Subcutaneous abdominal adipose tissue (tissue), 5 donors: ENCODE results near the gene AMOTL2.
A peak's percentile ranks its signal among the peaks of the same experiment; 100 is the strongest.

Experiments used
- H3K27ac ChIP-seq: one replicate; pipeline ENCODE4 v1.7.0; 2013; ENCODE audit warnings: low read depth, mild to moderate bottlenecking, inconsistent platforms, low read length, moderate library complexity
- H3K27me3 ChIP-seq, 5 donors: one replicate each; pipeline ENCODE4 v1.7.0; 2013; ENCODE audit warnings: low read length in 5 of 5, inconsistent platforms in 1 of 5; ENCODE audit not compliant: control insufficient read depth in 5 of 5, insufficient read depth in 4 of 5
- H3K36me3 ChIP-seq, 5 donors: one replicate each; pipeline ENCODE4 v1.7.0; 2013; ENCODE audit warnings: low read length in 5 of 5; ENCODE audit not compliant: control insufficient read depth in 5 of 5, insufficient read depth in 5 of 5
- H3K4me1 ChIP-seq, 5 donors: one replicate each; pipeline ENCODE4 v1.7.0; 2013; ENCODE audit warnings: low read length in 5 of 5, mild to moderate bottlenecking in 3 of 5, moderate library complexity in 1 of 5; ENCODE audit not compliant: control insufficient read depth in 5 of 5, insufficient read depth in 5 of 5
- H3K4me3 ChIP-seq, 5 donors: one replicate each; pipeline ENCODE4 v1.7.0; 2013; ENCODE audit warnings: low read length in 5 of 5, low read depth in 1 of 5
- H3K9ac ChIP-seq, 5 donors: one replicate each; pipeline ENCODE4 v1.7.0; 2013; ENCODE audit warnings: low read length in 5 of 5, mild to moderate bottlenecking in 4 of 5, moderate library complexity in 3 of 5
- H3K9me3 ChIP-seq, 5 donors: one replicate each; pipeline ENCODE4 v1.7.0; 2013; ENCODE audit warnings: low read length in 5 of 5; ENCODE audit not compliant: control insufficient read depth in 5 of 5
- donor health status: healthy.
- donor health status: healthy.
- donor health status: healthy.
- donor health status: healthy.
- donor health status: healthy.

Gene AMOTL2

DNA sequence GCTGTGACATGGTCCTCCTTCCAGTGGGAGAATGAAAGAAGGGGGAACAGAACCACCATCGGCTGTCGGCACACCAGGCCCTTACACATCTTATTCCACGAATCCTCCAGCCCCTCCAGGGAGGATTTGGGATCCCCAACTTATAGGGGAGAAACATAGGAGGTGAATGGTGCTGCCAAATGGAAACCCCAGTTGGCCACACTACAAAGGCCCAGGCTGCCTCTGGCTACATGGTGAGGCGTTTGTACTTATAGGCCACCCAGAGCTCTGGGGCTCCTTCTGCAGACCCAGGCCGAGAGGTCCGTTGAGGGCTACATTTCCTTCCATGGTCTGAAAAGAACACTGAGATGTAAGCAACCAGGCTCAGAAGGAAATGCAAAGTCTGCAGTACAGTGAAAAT lies 12.0 kb downstream of the AMOTL2 start:
- H3K36me3 ChIP-seq: peaks cover 2 to 94% (median 91%) of the 10 kb centered on the region in 5 donors
- H3K4me1 ChIP-seq: peaks cover 47 to 100% (median 97%) of the 10 kb centered on the region in 5 donors
- H3K27ac ChIP-seq: peak overlapping the region; percentile 98
- H3K4me3 ChIP-seq: no peak overlapping the region
- H3K9ac ChIP-seq: peak overlapping the region in 2 of 5 donors; percentile 8 to 50
- no peaks in the 10 kb centered on the region for H3K9me3 ChIP-seq
- H3K27me3 ChIP-seq: no peaks in the 10 kb centered on the region

DNA sequence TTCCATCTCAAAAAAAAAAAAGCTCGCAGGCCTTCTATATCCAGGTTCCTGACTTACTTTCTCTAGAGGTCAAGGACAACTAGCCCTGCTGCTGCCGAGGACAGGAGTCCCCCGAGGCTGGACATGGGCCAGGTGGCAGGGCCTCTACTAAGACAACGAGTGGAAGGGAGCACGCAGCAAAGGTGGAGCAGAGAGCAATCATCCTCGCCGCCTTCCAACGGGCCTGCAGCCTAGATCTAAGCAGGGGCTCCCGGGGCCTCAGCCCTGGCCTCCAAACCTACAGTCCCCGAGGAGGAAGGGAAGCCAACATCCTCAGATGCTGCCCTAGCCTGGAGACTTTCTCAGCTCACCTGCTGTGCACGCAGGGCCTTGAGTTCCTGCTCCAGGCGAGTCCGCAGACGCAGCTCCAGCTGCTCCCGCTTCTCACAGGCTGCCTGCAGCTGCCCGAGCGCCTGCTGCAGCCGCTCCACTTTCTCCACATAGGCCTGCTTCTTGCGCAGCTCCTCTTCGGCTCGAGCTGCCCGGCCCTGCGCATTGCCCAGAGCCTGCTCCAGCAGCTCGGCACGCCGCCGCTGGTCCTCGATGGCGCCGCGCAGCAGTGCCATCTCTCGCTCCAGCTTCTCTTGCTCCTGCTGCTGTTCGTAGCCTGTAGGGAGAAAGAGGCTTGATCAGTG lies 12.9 kb downstream of the AMOTL2 start:
- peak overlapping the region; percentile 98 for H3K27ac ChIP-seq
- peak overlapping the region in 1 of 5 donors; percentile 8 for H3K9ac ChIP-seq
- H3K4me3 ChIP-seq: peak overlapping the region in 1 of 5 donors; percentile 18
- H3K9me3 ChIP-seq: no peaks in the 10 kb centered on the region
- H3K4me1 ChIP-seq: peaks cover 51 to 100% (median 97%) of the 10 kb centered on the region in 5 donors
- H3K36me3 ChIP-seq: peaks cover 2 to 94% (median 91%) of the 10 kb centered on the region in 5 donors
- no peaks in the 10 kb centered on the region for H3K27me3 ChIP-seq

DNA sequence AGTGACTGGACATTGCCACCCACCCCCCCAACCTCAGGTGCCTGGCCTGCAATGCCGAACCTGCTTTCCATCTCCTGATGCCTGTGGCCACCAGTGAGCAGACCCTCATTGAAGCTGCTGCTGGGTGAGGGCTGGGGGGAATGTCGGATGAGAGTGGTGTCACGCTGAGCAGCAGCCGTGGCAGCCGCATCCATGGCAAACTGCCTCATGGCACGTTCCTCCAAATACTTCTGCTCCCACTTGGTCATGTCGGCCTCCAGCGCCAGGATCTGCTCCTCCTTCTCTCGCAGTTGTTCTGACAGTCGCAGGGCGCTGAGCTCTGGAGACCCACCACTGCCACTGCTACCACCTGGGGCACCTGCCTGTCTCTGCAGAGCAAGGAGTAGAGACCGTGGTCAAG lies 14.2 kb downstream of the AMOTL2 start:
- Histone ChIP-seq H3K27ac (peak overlapping the region; percentile 98), H3K4me1 (peaks cover 46 to 96% (median 93%) of the 10 kb centered on the region in 5 donors), H3K27me3 (no peaks in the 10 kb centered on the region), H3K9ac (no peak overlapping the region), H3K36me3 (peaks cover 5 to 93% (median 86%) of the 10 kb centered on the region in 5 donors), H3K9me3 (no peaks in the 10 kb centered on the region), H3K4me3 (peak overlapping the region in 1 of 5 donors; percentile 25)

DNA sequence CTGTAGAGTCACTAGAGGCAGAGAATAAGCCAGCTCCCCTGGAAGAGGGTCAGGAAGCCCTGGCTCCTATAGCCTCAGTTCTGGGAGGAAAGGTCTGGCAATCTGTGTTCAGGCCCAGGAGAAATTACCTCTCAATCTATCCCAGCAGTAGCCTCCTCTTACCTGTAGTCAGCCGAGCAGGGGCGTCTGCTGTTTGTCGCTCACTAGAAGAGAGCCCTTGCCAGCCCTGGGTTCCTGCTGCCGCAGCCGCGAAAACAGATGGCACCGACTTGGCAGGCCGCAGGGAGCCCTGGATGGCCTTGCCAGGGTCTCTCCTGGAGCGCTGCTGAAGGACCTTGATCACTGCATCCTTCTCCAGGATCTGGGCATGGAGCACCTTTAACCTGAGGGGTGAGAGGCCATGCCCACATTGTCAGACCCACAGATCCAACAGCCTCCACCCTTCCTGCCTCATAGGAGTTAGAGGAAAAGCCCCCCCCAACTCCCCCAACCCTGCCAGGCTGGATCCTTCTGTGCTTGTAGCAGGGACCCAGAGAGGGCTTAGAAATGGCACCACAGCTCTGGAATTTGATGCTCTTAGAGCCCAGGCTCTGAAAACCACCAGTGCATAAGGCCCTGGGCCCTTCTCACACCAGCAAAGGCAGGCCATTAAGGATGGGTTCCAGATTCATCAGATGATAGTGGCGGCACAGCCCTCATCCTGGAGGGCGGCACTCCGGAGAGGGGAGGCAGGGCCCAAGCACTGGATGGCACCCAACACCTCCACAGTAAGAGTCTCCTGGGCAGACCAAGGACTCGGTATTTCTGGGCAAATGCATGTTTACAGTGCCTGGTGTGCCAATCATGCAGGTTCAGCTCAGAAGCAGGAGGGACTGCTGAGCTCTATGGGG lies 14.9 kb downstream of the AMOTL2 start:
- H3K4me3 ChIP-seq: peak overlapping the region in 1 of 5 donors; percentile 12

DNA sequence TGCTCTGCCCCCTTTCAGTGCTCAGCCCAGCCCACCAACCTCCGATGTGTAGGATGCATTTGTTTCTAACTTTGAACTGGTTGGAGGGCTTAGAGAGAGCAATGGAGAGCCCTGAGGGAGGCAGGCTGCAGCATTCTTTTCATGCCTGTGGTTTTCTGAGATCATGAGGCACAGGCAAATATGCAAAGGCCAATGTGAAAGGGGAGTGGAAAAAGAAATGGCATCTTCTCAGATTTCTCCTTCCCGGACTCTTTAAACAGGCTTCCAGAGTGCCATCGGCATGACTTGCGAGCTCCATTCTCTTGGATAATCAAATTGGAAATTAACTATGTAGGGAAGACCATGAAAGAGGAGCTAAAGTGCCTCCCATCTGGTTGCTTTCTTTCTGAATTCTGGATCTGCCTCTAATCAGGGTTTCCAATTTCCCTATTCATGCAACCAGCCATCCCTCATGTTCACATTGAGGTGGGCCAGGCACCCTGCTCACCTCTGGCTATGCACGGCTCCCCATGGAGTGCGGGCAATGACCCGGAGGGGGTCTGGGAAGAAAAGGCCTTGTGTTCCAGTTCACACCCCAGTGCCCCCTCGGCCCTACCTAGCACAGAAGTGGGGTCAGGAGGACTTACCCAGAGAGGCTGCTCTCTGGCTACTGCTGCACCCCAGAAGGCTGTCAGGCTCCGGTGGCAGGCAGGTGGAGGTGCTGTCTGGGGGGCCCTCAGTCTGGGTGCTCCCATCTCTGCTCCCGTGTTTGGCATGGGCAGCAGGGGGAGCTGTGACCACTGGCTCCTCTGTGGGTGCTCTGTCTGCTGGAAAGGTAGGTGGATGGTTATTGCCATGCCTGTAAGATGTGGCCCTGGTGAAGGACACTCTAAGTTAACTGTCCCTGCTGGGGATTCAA lies 16.1 kb downstream of the AMOTL2 start:
- Histone ChIP-seq H3K4me3 (peak overlapping the region in 1 of 5 donors; percentile 9), H3K4me1 (peaks cover 38 to 96% (median 92%) of the 10 kb centered on the region in 5 donors), H3K9ac (peak overlapping the region in 1 of 5 donors; percentile 28)

More for the DNA sequence above, 14.9 kb downstream of the AMOTL2 start:
- Histone ChIP-seq H3K9me3 (no peaks in the 10 kb centered on the region), H3K4me1 (peaks cover 43 to 94% (median 91%) of the 10 kb centered on the region in 5 donors), H3K9ac (no peak overlapping the region), H3K27ac (peak overlapping the region; percentile 98), H3K36me3 (peaks cover 5 to 95% (median 90%) of the 10 kb centered on the region in 5 donors), H3K27me3 (no peaks in the 10 kb centered on the region)

DNA sequence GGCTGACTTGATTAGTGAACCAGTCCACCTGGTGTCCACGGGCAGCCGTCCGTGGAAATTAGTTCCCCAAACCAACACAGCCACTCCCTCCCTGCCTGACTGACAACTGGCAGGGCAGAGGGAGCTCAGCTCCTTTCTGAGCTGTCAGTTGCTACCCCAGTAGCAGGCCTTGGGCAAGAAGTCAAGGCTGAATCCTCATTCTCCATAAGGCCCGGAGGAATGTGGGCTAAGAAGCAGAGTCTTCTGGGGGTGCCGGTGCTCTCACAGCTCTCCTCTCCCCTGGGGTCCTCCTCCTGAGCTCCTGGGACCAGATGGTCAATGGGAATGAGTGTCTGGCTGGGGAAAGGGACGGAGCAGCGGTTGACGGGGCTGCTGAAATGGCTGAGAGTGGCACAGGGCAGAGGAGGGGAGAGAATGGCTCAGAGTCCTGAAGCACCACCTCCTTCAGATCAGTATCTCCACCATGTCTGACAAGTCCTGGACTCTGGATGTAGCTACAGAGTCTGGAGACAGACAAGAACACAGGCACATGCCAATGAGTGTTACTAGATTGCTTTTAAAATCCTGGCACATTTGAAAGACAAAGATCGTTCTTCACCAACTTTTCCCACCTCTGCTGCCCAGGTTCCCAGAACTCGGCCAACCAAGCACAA lies 16.9 kb downstream of the AMOTL2 start:
- H3K4me3 ChIP-seq: peak overlapping the region in 1 of 5 donors; percentile 17
- peaks cover 5 to 86% (median 81%) of the 10 kb centered on the region in 5 donors for H3K36me3 ChIP-seq
- no peaks in the 10 kb centered on the region for H3K27me3 ChIP-seq
- peak overlapping the region in 2 of 5 donors; percentile 21 to 28 for H3K9ac ChIP-seq
- peaks cover 34 to 96% (median 92%) of the 10 kb centered on the region in 5 donors for H3K4me1 ChIP-seq
- H3K27ac ChIP-seq: peak overlapping the region; percentile 98
- no peaks in the 10 kb centered on the region for H3K9me3 ChIP-seq

More for the DNA sequence above, 16.1 kb downstream of the AMOTL2 start:
- Histone ChIP-seq H3K27me3 (no peaks in the 10 kb centered on the region), H3K36me3 (peaks cover 5 to 93% (median 88%) of the 10 kb centered on the region in 5 donors), H3K27ac (peak overlapping the region; percentile 98), H3K9me3 (no peaks in the 10 kb centered on the region)

DNA sequence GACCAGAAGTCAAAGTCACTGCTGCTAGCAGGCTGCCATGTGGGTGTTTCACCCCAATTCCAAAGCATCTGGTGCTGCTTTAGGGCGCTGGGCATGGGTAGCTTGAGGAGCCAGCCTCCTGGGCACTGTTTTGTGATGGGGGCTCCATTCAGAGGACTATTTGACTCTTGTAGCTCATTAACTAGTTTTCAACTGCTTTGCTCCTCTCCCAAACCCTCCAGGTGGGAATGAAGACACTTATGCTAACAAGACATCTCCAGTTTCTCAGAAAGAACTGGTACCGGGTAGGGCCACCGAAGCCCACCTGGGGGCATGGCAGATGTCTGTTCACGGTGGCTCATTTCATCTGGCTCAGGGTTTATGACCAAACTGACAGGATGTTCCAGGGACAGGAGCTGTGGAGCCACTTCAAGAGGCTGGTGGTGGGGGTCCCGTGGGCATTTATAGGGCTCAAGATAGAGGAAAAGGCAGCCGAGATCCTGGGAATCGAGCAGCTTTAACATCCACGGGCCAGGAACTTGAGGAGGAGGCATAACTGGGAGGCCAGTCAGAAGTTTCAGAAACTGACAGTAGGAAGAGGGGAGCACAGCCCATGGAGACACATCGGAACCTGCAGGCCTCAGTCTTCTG lies 17.7 kb downstream of the AMOTL2 start:
- Histone ChIP-seq H3K27ac (peak overlapping the region; percentile 98), H3K4me3 (peak overlapping the region in 1 of 5 donors; percentile 19), H3K9me3 (no peaks in the 10 kb centered on the region), H3K36me3 (peaks cover 5 to 77% (median 72%) of the 10 kb centered on the region in 5 donors), H3K9ac (peak overlapping the region in 2 of 5 donors; percentile 7 to 37), H3K4me1 (peaks cover 31 to 96% (median 91%) of the 10 kb centered on the region in 5 donors), H3K27me3 (no peaks in the 10 kb centered on the region)

DNA sequence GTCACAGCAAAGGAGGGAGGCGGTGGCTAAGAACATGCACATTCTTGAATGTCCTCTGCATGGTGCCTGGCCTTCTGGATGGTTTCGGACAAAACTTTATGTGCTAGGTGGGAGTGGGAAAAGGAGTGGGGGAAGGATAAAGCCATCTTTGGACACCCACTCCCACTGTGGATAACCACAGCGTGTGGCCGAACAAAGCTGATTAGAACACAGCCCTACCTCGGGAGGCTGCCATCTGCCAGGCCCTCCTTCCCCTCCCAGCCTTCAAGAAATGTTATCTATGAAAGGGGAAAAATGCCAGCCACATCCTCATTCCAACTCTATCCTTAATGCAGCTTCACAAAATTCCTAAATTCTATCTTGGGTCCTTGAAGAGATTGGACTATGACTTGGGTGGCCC lies 18.8 kb downstream of the AMOTL2 start:
- Histone ChIP-seq H3K27me3 (no peaks in the 10 kb centered on the region), H3K27ac (peak overlapping the region; percentile 58), H3K9ac (no peak overlapping the region), H3K4me3 (no peak overlapping the region), H3K9me3 (no peaks in the 10 kb centered on the region), H3K4me1 (peaks cover 30 to 97% (median 91%) of the 10 kb centered on the region in 5 donors), H3K36me3 (peaks cover 5 to 66% (median 61%) of the 10 kb centered on the region in 5 donors)
